DND-41 (cell line): ENCODE results near the gene MCU.
A peak's percentile ranks its signal among the peaks of the same experiment; 100 is the strongest.

Experiments used
- ATAC-seq: fragments of 200-7000 bp; cut with Tn5 transposase; 3 replicates; pipeline ENCODE4 v1.9.1; 2021; ENCODE audit warnings: low read depth; ENCODE audit not compliant: insufficient read depth
- DNase-seq: peaks from one replicate; pipeline ENCODE4 v3.0.0-alpha.2; 2020
- H2AFZ ChIP-seq: 2 replicates; pipeline ENCODE4 v1.6.0; 2012; ENCODE audit warnings: low read depth, low read length
- H3K27ac ChIP-seq: 2 replicates; pipeline ENCODE4 v1.5.1; 2012; ENCODE audit warnings: low read length, inconsistent platforms
- H3K27me3 ChIP-seq: fragments of 200-600 bp; sonication (generic); 2 replicates; pipeline ENCODE4 v1.6.0; 2012; ENCODE audit warnings: low read length, mild to moderate bottlenecking, inconsistent platforms; ENCODE audit not compliant: insufficient read depth, poor library complexity
- H3K36me3 ChIP-seq: 2 replicates; pipeline ENCODE4 v1.5.1; 2012; ENCODE audit warnings: low read length, inconsistent platforms; ENCODE audit not compliant: insufficient read depth
- H3K4me1 ChIP-seq: 2 replicates; pipeline ENCODE4 v1.5.1; 2012; ENCODE audit warnings: mild to moderate bottlenecking, low read length; ENCODE audit not compliant: insufficient read depth
- H3K4me2 ChIP-seq: 2 replicates; pipeline ENCODE4 v1.6.0; 2012; ENCODE audit warnings: mild to moderate bottlenecking, moderate library complexity, low read length, inconsistent platforms; ENCODE audit not compliant: insufficient read depth
- H3K4me3 ChIP-seq, 2 experiments: fragments of 200-600 bp in 1 of 2; shearing (Covaris generic) in 1 of 2; 2 replicates each; pipeline ENCODE4 v1.5.1; 2012 to 2016; ENCODE audit warnings: inconsistent platforms in 2 of 2, low read length in 2 of 2, mild to moderate bottlenecking in 2 of 2, low read depth in 1 of 2, moderate library complexity in 1 of 2
- H3K79me2 ChIP-seq: 2 replicates; pipeline ENCODE4 v1.6.0; 2012; ENCODE audit warnings: low read length, inconsistent platforms; ENCODE audit not compliant: insufficient read depth
- H3K9ac ChIP-seq: 2 replicates; pipeline ENCODE4 v1.6.0; 2012; ENCODE audit warnings: low read depth, mild to moderate bottlenecking, inconsistent platforms, low read length, moderate library complexity
- H3K9me3 ChIP-seq: 2 replicates; pipeline ENCODE4 v1.5.1; 2012; ENCODE audit warnings: low read length, moderate library complexity, mild to moderate bottlenecking, inconsistent platforms; ENCODE audit not compliant: insufficient read depth, severe bottlenecking
- H4K20me1 ChIP-seq: 2 replicates; pipeline ENCODE4 v1.6.0; 2012; ENCODE audit warnings: low read length; ENCODE audit not compliant: insufficient read depth
- CTCF ChIP-seq: IDR thresholded peaks from 2 replicates; pipeline ENCODE4 v1.5.1; 2012; ENCODE audit warnings: borderline replicate concordance, low read length, moderate library complexity, mild to moderate bottlenecking; ENCODE audit not compliant: poor library complexity, severe bottlenecking; ENCODE audit errors: extremely low read depth
- EZH2 ChIP-seq: IDR thresholded peaks from 3 replicates; pipeline ENCODE4 v1.6.1; 2012; ENCODE audit warnings: borderline replicate concordance, low read depth, mild to moderate bottlenecking, moderate library complexity, low read length, inconsistent platforms; ENCODE audit not compliant: severe bottlenecking

The MCU gene

GRCh38 chr10:72818076-72818475, 126.1 kb downstream of the MCU start:
- Histone ChIP-seq H2AFZ (no peak overlapping the region), H3K4me3 (no peak overlapping the region), H3K27ac (no peak overlapping the region), H4K20me1 (no peaks in the 10 kb centered on the region; the same call in 1 of the 2 replicates), H3K4me2 (no peak overlapping the region), H3K4me1 (no peaks in the 10 kb centered on the region), H3K36me3 (no peaks in the 10 kb centered on the region), H3K9me3 (no peaks in the 10 kb centered on the region), H3K79me2 (peaks cover 2% of the 10 kb centered on the region; the same call in 1 of the 2 replicates), H3K9ac (no peak overlapping the region), H3K27me3 (no peaks in the 10 kb centered on the region)
- ATAC-seq = peak; percentile 50; the same call in 1 of the 3 replicates
- TF ChIP-seq EZH2 (no peak), CTCF (no peak)
- no peak for DNase-seq

- H3K9ac ChIP-seq = no peak overlapping the region
- H3K4me3 ChIP-seq = no peak overlapping the region
- peaks cover 2% of the 10 kb centered on the region; the same call in 1 of the 2 replicates for H3K79me2 ChIP-seq
- no peak for ATAC-seq
- H3K4me2 ChIP-seq = no peak overlapping the region
- no peaks in the 10 kb centered on the region for H3K9me3 ChIP-seq
- H3K27me3 ChIP-seq = no peaks in the 10 kb centered on the region
- no peaks in the 10 kb centered on the region for H3K36me3 ChIP-seq
- H3K27ac ChIP-seq = no peak overlapping the region
- no peak for DNase-seq
- no peaks in the 10 kb centered on the region; the same call in 1 of the 2 replicates for H4K20me1 ChIP-seq
- TF ChIP-seq EZH2 = no peak
- no peak for TF ChIP-seq CTCF
- H3K4me1 ChIP-seq = no peaks in the 10 kb centered on the region
- no peak overlapping the region for H2AFZ ChIP-seq
These were observed 127.1 kb downstream of the MCU start for GRCh38 chr10:72819053-72819452.

GRCh38 chr10:72821606-72822005, 129.7 kb downstream of the MCU start:
- no peaks in the 10 kb centered on the region for H3K9me3 ChIP-seq
- no peak for TF ChIP-seq EZH2
- TF ChIP-seq CTCF = no peak
- no peak for ATAC-seq
- no peak overlapping the region for H3K4me2 ChIP-seq
- H3K27ac ChIP-seq = no peak overlapping the region
- no peaks in the 10 kb centered on the region; the same call in 1 of the 2 replicates for H4K20me1 ChIP-seq
- no peaks in the 10 kb centered on the region for H3K4me1 ChIP-seq
- H3K27me3 ChIP-seq = no peaks in the 10 kb centered on the region
- H3K36me3 ChIP-seq = no peaks in the 10 kb centered on the region
- no peak overlapping the region for H3K4me3 ChIP-seq
- peaks cover 2% of the 10 kb centered on the region; the same call in 1 of the 2 replicates for H3K79me2 ChIP-seq
- no peak for DNase-seq
- no peak overlapping the region for H2AFZ ChIP-seq
- no peak overlapping the region for H3K9ac ChIP-seq
